GM12891 (cell line): ENCODE measurements around the gene RAI2.

Experiments used
- POLR2A ChIP-seq: IDR thresholded peaks from 2 replicates; pipeline ENCODE4 v1.6.1; 2011; ENCODE audit warnings: low read depth, low read length, control low read depth
- POLR2AphosphoS5 ChIP-seq: IDR thresholded peaks from 2 replicates; pipeline ENCODE4 v1.6.1; 2011; ENCODE audit warnings: low read depth, low read length, control low read depth
- POU2F2 ChIP-seq: IDR thresholded peaks from 2 replicates; pipeline ENCODE4 v1.6.1; 2011; ENCODE audit warnings: low read depth, mild to moderate bottlenecking, control low read depth, low read length, moderate library complexity
- SPI1 ChIP-seq: IDR thresholded peaks from 2 replicates; pipeline ENCODE4 v1.6.1; 2011; ENCODE audit warnings: low read depth, low read length, control low read depth

DNA sequence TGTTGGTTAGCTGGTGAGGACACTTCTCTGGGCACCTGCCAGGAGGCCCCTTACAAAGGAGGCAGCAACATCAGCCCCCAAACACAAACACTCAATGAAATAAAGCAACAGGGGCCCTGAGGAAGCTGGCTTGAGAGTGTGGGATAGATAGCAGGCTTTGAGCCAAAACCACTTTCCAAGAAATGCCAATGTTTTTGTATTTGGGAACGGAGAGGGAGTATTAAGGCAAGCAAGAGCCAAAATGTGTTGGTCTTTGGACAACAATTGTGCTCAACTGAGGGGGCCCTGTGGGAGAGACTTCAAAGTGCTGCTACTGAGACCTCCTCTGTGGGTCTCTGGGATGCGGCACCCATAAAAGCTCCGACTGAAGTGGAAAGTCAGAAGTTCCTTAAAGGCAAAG, 41.0 kb downstream of the RAI2 start:
- TF ChIP-seq POLR2A (no peak), SPI1 (no peak), POU2F2 (no peak), POLR2AphosphoS5 (no peak)
